GM23338 (cell line): Measurements from ENCODE around the gene TMIE. TPM values are rescaled to one million over a fixed set of nuclear protein-coding genes. Genes with fewer than 3 reads are reported as not detected.

Experiments
- ATAC-seq: fragments of 200-7000 bp; cut with Tn5 transposase; 3 replicates; pipeline ENCODE4 v1.9.1; 2020
- DNase-seq: peaks from one replicate; pipeline ENCODE4 v3.0.0-alpha.2; 2015; ENCODE audit warnings: low spot score
- H2AFZ ChIP-seq: fragments of 200-600 bp; sonication (generic); 2 replicates; pipeline ENCODE4 v1.8.0; 2016; ENCODE audit warnings: antibody characterized with exemption, mild to moderate bottlenecking, moderate library complexity
- H3F3A ChIP-seq: fragments of 200-600 bp; sonication (generic); replicated peaks from 2 replicates; pipeline ENCODE4 v1.8.0; 2017; ENCODE audit warnings: antibody characterized with exemption, mixed run types, low read depth
- H3K27ac ChIP-seq: fragments of 200-600 bp; sonication (generic); 2 replicates; pipeline ENCODE4 v1.6.1; 2016; ENCODE audit warnings: low read depth
- H3K27me3 ChIP-seq: fragments of 200-600 bp; sonication (generic); 2 replicates; pipeline ENCODE4 v1.8.0; 2016; ENCODE audit warnings: mild to moderate bottlenecking, mixed run types, moderate library complexity; ENCODE audit not compliant: insufficient read depth
- H3K36me3 ChIP-seq: fragments of 200-600 bp; sonication (generic); 2 replicates; pipeline ENCODE4 v1.8.0; 2016; ENCODE audit warnings: mild to moderate bottlenecking; ENCODE audit not compliant: insufficient read depth
- H3K4me1 ChIP-seq: fragments of 200-600 bp; sonication (generic); 2 replicates; pipeline ENCODE4 v1.8.0; 2016; ENCODE audit warnings: mild to moderate bottlenecking, moderate library complexity; ENCODE audit not compliant: insufficient read depth
- H3K4me2 ChIP-seq: fragments of 200-600 bp; sonication (generic); 2 replicates; pipeline ENCODE4 v1.7.1; 2017; ENCODE audit warnings: mixed run types
- H3K4me3 ChIP-seq: fragments of 200-600 bp; sonication (generic); 2 replicates; pipeline ENCODE4 v1.6.1; 2016; ENCODE audit warnings: mixed run types
- H3K79me2 ChIP-seq: fragments of 200-600 bp; sonication (generic); replicated peaks from 2 replicates; pipeline ENCODE4 v1.8.0; 2017; ENCODE audit warnings: mild to moderate bottlenecking; ENCODE audit not compliant: insufficient read depth
- H3K9me2 ChIP-seq: fragments of 200-600 bp; sonication (generic); 2 replicates; pipeline ENCODE4 v1.8.0; 2017; ENCODE audit not compliant: insufficient read depth
- H4K20me1 ChIP-seq: fragments of 200-600 bp; sonication (generic); replicated peaks from 2 replicates; pipeline ENCODE4 v1.8.0; 2017; ENCODE audit warnings: mild to moderate bottlenecking; ENCODE audit not compliant: insufficient read depth
- H3K27ac Mint-ChIP-seq: 2 replicates; pipeline ENCODE4 v1.8.0; 2020; ENCODE audit warnings: inconsistent platforms, mild to moderate bottlenecking, moderate library complexity, mixed read lengths
- H3K27me3 Mint-ChIP-seq: 3 replicates; pipeline ENCODE4 v1.8.0; 2022; ENCODE audit warnings: low read depth, mild to moderate bottlenecking, moderate library complexity, mixed read lengths, inconsistent platforms; ENCODE audit not compliant: insufficient read depth, poor library complexity
- H3K36me3 Mint-ChIP-seq: 3 replicates; pipeline ENCODE4 v1.8.0; 2021; ENCODE audit warnings: low read depth, mild to moderate bottlenecking, inconsistent platforms, moderate library complexity, mixed read lengths
- H3K4me1 Mint-ChIP-seq: 3 replicates; pipeline ENCODE4 v1.8.0; 2020; ENCODE audit warnings: mild to moderate bottlenecking, inconsistent platforms, mixed read lengths
- H3K4me3 Mint-ChIP-seq: 3 replicates; pipeline ENCODE4 v1.8.0; 2021; ENCODE audit warnings: moderate library complexity, mild to moderate bottlenecking, inconsistent platforms, mixed read lengths
- H3K9me3 Mint-ChIP-seq: 3 replicates; pipeline ENCODE4 v1.8.0; 2020; ENCODE audit warnings: moderate library complexity, mild to moderate bottlenecking, inconsistent platforms, mixed read lengths
- CREB1 ChIP-seq: fragments of 250-450 bp; sonication (Bioruptor Pico); IDR thresholded peaks from 2 replicates; pipeline ENCODE4 v1.5.0; 2020; ENCODE audit warnings: low read depth, mild to moderate bottlenecking, moderate library complexity
- ETS1 ChIP-seq: IDR thresholded peaks from 2 replicates; pipeline ENCODE4 v1.6.1; 2016; ENCODE audit warnings: antibody characterized with exemption
- EZH2 ChIP-seq: fragments of 200-600 bp; sonication (generic); IDR thresholded peaks from one replicate; pipeline ENCODE4 v1.8.0; 2017; ENCODE audit warnings: antibody characterized with exemption, mild to moderate bottlenecking, low read depth; ENCODE audit not compliant: unreplicated experiment
- EZH2phosphoT487 ChIP-seq: fragments of 200-600 bp; sonication (generic); IDR thresholded peaks from one replicate; pipeline ENCODE4 v1.8.1; 2018; ENCODE audit warnings: antibody characterized with exemption; ENCODE audit not compliant: unreplicated experiment
- JUNB ChIP-seq: IDR thresholded peaks from one replicate; pipeline ENCODE4 v1.6.1; 2016; ENCODE audit warnings: antibody characterized with exemption; ENCODE audit not compliant: unreplicated experiment
- NANOG ChIP-seq: IDR thresholded peaks from 2 replicates; pipeline ENCODE4 v1.6.1; 2016; ENCODE audit warnings: antibody characterized with exemption, borderline replicate concordance
- POLR2AphosphoS5 ChIP-seq: IDR thresholded peaks from 2 replicates; pipeline ENCODE4 v1.6.1; 2016; ENCODE audit warnings: antibody characterized with exemption, low read depth
- STAT1 ChIP-seq: IDR thresholded peaks from one replicate; pipeline ENCODE4 v1.6.1; 2016; ENCODE audit warnings: antibody characterized with exemption; ENCODE audit not compliant: unreplicated experiment
- ZNF114 ChIP-seq: fragments of 250-450 bp; sonication (Bioruptor Pico); IDR thresholded peaks from 2 replicates; pipeline ENCODE4 v1.5.0; 2020; ENCODE audit warnings: mild to moderate bottlenecking, moderate library complexity
- ZNF331 ChIP-seq: fragments of 250-450 bp; sonication (Bioruptor Pico); IDR thresholded peaks from 2 replicates; pipeline ENCODE4 v1.5.0; 2020; ENCODE audit warnings: low read depth, mild to moderate bottlenecking, moderate library complexity
- ZNF462 ChIP-seq: fragments of 250-450 bp; sonication (Bioruptor Pico); IDR thresholded peaks from 2 replicates; pipeline ENCODE4 v1.5.0; 2020; ENCODE audit warnings: mild to moderate bottlenecking, moderate library complexity
- polyA plus RNA-seq: library from polyadenylated mRNA; unstranded; fragments of >200 nt; fragmentation: Nextera tagmentation; extraction: Ambion mirVana; gene quantifications from 2 replicates; pipeline ENCODE4 v1.2.1, GENCODE V29; 2016
- total RNA-seq: library from RNA; depleted of rRNA; stranded (reverse); fragments of >200 nt; shearing (Covaris generic); gene quantifications from 2 replicates; pipeline ENCODE4 v1.2.3, GENCODE V29; 2014
- TF ChIP-seq, protein P1 (sequence below), 2 experiments: fragments of 200-600 bp in 1 of 2; sonication (generic) in 1 of 2; conservative IDR thresholded peaks; 2 replicates each; pipeline versions ENCODE4 v1.5.1 to v1.6.1; 2016 to 2017; ENCODE audit warnings: antibody characterized with exemption in 2 of 2, low read depth in 2 of 2, mild to moderate bottlenecking in 2 of 2, moderate library complexity in 1 of 2
- TF ChIP-seq, protein P2 (sequence below): IDR thresholded peaks from one replicate; pipeline ENCODE4 v1.6.1; 2018; ENCODE audit warnings: antibody characterized with exemption; ENCODE audit not compliant: unreplicated experiment

TMIE gene
- total and polyA plus RNA-seq, 2 experiments from 2014 or later, result 0.84 to 1.2 TPM

- H3K9me3 Mint-ChIP-seq, result peaks cover 9% of the 10 kb centered on the region; the same call in 2 of the 3 replicates
- Histone ChIP-seq H3K27ac (0 out of 2 replicates have a peak overlapping the region, but pooled peaks have one; percentile 6), H3K36me3 (no peaks in the 10 kb centered on the region), H3K4me3 (no peak overlapping the region), H3K4me2 (peak overlapping the region; percentile 19; the same call in 1 of the 2 replicates), H3F3A (no peaks in the 10 kb centered on the region), H3K9me2 (no peaks in the 10 kb centered on the region), H2AFZ (no peak overlapping the region), H3K27me3 (no peaks in the 10 kb centered on the region), H4K20me1 (no peaks in the 10 kb centered on the region), H3K79me2 (no peaks in the 10 kb centered on the region), H3K4me1 (peaks cover 10% of the 10 kb centered on the region; the same call in 1 of the 2 replicates)
- H3K27ac Mint-ChIP-seq, result no peak overlapping the region
- peaks cover 10% of the 10 kb centered on the region; the same call in 2 of the 3 replicates for H3K36me3 Mint-ChIP-seq
- no peak overlapping the region for H3K4me3 Mint-ChIP-seq
- TF ChIP-seq ZNF331 (CRISPR knock-in tag) (no peak), ZNF462 (CRISPR knock-in tag) (no peak), STAT1 (no peak), EZH2phosphoT487 (no peak), NANOG (no peak), JUNB (no peak), CREB1 (no peak), ZNF114 (CRISPR knock-in tag) (no peak), POLR2AphosphoS5 (no peak), ETS1 (no peak), EZH2 (no peak)
- TF ChIP-seq, protein P1, sequence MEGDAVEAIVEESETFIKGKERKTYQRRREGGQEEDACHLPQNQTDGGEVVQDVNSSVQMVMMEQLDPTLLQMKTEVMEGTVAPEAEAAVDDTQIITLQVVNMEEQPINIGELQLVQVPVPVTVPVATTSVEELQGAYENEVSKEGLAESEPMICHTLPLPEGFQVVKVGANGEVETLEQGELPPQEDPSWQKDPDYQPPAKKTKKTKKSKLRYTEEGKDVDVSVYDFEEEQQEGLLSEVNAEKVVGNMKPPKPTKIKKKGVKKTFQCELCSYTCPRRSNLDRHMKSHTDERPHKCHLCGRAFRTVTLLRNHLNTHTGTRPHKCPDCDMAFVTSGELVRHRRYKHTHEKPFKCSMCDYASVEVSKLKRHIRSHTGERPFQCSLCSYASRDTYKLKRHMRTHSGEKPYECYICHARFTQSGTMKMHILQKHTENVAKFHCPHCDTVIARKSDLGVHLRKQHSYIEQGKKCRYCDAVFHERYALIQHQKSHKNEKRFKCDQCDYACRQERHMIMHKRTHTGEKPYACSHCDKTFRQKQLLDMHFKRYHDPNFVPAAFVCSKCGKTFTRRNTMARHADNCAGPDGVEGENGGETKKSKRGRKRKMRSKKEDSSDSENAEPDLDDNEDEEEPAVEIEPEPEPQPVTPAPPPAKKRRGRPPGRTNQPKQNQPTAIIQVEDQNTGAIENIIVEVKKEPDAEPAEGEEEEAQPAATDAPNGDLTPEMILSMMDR (conservative IDR thresholded peaks at IDR 0.05; ENCODE audit: low read depth in 2 of 2), result no peak
- TF ChIP-seq, protein P2, sequence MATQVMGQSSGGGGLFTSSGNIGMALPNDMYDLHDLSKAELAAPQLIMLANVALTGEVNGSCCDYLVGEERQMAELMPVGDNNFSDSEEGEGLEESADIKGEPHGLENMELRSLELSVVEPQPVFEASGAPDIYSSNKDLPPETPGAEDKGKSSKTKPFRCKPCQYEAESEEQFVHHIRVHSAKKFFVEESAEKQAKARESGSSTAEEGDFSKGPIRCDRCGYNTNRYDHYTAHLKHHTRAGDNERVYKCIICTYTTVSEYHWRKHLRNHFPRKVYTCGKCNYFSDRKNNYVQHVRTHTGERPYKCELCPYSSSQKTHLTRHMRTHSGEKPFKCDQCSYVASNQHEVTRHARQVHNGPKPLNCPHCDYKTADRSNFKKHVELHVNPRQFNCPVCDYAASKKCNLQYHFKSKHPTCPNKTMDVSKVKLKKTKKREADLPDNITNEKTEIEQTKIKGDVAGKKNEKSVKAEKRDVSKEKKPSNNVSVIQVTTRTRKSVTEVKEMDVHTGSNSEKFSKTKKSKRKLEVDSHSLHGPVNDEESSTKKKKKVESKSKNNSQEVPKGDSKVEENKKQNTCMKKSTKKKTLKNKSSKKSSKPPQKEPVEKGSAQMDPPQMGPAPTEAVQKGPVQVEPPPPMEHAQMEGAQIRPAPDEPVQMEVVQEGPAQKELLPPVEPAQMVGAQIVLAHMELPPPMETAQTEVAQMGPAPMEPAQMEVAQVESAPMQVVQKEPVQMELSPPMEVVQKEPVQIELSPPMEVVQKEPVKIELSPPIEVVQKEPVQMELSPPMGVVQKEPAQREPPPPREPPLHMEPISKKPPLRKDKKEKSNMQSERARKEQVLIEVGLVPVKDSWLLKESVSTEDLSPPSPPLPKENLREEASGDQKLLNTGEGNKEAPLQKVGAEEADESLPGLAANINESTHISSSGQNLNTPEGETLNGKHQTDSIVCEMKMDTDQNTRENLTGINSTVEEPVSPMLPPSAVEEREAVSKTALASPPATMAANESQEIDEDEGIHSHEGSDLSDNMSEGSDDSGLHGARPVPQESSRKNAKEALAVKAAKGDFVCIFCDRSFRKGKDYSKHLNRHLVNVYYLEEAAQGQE, result no peak
- ATAC-seq (peak; percentile 73), DNase-seq (peak; percentile 32)
- H3K4me1 Mint-ChIP-seq, result peaks cover 12% of the 10 kb centered on the region; the same call in 2 of the 3 replicates
- peaks cover 2% of the 10 kb centered on the region for H3K27me3 Mint-ChIP-seq
Observed at GRCh38 chr3:46759239-46760167, 58.3 kb downstream of the TMIE start.
